Mesothelial cell of epicardium (in vitro differentiated cells): Measurements from ENCODE around the gene KRTAP6-2. TPM values are rescaled to one million over a fixed set of nuclear protein-coding genes. Genes with fewer than 3 reads are reported as not detected.

ENCODE experiments used
- DNase-seq, 2 experiments: peaks; one replicate each; pipeline ENCODE4 v3.0.0; 2021; ENCODE audit warnings: low spot score in 2 of 2; ENCODE audit not compliant: unreplicated experiment in 2 of 2
- H3K27ac Mint-ChIP-seq: 2 replicates; pipeline ENCODE4 v1.8.0; 2021; ENCODE audit warnings: mixed read lengths
- H3K27me3 Mint-ChIP-seq: 2 replicates; pipeline ENCODE4 v1.8.0; 2021; ENCODE audit warnings: low read depth, mixed read lengths
- H3K36me3 Mint-ChIP-seq: 2 replicates; pipeline ENCODE4 v1.8.0; 2021; ENCODE audit warnings: mixed read lengths
- H3K4me1 Mint-ChIP-seq: 2 replicates; pipeline ENCODE4 v1.8.0; 2021; ENCODE audit warnings: mixed read lengths
- H3K4me3 Mint-ChIP-seq: 2 replicates; pipeline ENCODE4 v1.8.0; 2021; ENCODE audit warnings: mild to moderate bottlenecking, moderate library complexity, mixed read lengths
- H3K9me3 Mint-ChIP-seq: 2 replicates; pipeline ENCODE4 v1.8.0; 2021; ENCODE audit warnings: mixed read lengths
- total RNA-seq: library from RNA; stranded (reverse); gene quantifications from 3 replicates; pipeline ENCODE4 v1.2.1, GENCODE V29; 2021
- TF ChIP-seq, protein P1 (sequence below): fragments of 200-600 bp; sonication (generic); IDR thresholded peaks from one replicate; pipeline ENCODE4 v1.5.0; 2021; ENCODE audit warnings: antibody characterized with exemption; ENCODE audit not compliant: unreplicated experiment

KRTAP6-2 gene
- total RNA-seq, 1 donor from 2014 or later = not detected

DNA sequence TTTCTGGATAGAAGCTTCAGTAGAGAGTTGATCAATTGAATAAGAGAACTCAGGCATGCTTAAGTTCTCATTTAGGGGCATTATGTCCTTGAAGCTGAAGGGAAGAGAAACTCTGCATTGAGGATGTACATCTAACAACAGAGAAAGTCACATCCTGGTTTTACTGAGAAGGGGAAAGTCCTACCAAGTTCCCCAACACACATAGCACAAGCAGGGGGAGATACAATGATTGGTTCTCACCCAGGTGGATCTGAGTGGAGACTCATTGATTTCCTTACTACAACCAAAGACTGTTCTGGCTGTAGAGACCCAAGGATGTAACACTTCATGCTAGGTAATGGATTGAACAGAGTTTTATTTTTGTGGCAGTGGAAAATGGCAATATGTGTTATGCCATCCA is 16.5 kb upstream of the KRTAP6-2 start:
- Mint-ChIP-seq H3K9me3 (peaks cover 61% of the 10 kb centered on the region), H3K27ac (no peak overlapping the region), H3K4me3 (no peak overlapping the region), H3K4me1 (no peaks in the 10 kb centered on the region), H3K27me3 (no peaks in the 10 kb centered on the region), H3K36me3 (no peaks in the 10 kb centered on the region)
- no peak for DNase-seq
- TF ChIP-seq, protein P1, sequence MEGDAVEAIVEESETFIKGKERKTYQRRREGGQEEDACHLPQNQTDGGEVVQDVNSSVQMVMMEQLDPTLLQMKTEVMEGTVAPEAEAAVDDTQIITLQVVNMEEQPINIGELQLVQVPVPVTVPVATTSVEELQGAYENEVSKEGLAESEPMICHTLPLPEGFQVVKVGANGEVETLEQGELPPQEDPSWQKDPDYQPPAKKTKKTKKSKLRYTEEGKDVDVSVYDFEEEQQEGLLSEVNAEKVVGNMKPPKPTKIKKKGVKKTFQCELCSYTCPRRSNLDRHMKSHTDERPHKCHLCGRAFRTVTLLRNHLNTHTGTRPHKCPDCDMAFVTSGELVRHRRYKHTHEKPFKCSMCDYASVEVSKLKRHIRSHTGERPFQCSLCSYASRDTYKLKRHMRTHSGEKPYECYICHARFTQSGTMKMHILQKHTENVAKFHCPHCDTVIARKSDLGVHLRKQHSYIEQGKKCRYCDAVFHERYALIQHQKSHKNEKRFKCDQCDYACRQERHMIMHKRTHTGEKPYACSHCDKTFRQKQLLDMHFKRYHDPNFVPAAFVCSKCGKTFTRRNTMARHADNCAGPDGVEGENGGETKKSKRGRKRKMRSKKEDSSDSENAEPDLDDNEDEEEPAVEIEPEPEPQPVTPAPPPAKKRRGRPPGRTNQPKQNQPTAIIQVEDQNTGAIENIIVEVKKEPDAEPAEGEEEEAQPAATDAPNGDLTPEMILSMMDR = no peak

GRCh38 chr21:30613836-30614235 is 15.1 kb upstream of the KRTAP6-2 start, which contains the start of gene KRTAP6-1:
Gene KRTAP6-1 (minus strand): TSS chr21:30613930. CDS start chr21:30613904, 26 bp downstream.
- no peak within 1 kb of the TSS for H3K4me3 Mint-ChIP-seq
- H3K36me3 Mint-ChIP-seq = no peaks in the 10 kb centered on the region
- no peaks in the 10 kb centered on the region for H3K4me1 Mint-ChIP-seq
- DNase-seq = no peak
- no peaks in the 10 kb centered on the region for H3K27me3 Mint-ChIP-seq
- no peak within 1 kb of the TSS for H3K27ac Mint-ChIP-seq
- peaks cover 62% of the 10 kb centered on the region for H3K9me3 Mint-ChIP-seq
- TF ChIP-seq, protein P1 = no peak

- TF ChIP-seq, protein P1 = no peak
- DNase-seq = no peak
- no peak overlapping the region for H3K27ac Mint-ChIP-seq
- H3K4me1 Mint-ChIP-seq = no peaks in the 10 kb centered on the region
- peaks cover 64% of the 10 kb centered on the region for H3K9me3 Mint-ChIP-seq
- no peaks in the 10 kb centered on the region for H3K27me3 Mint-ChIP-seq
- no peaks in the 10 kb centered on the region for H3K36me3 Mint-ChIP-seq
- H3K4me3 Mint-ChIP-seq = no peak overlapping the region
Measured at GRCh38 chr21:30612132-30612531, 13.4 kb upstream of the KRTAP6-2 start.

GRCh38 chr21:30605968-30606367 is 7.3 kb upstream of the KRTAP6-2 start:
- no peak overlapping the region for H3K27ac Mint-ChIP-seq
- H3K36me3 Mint-ChIP-seq = no peaks in the 10 kb centered on the region
- H3K4me3 Mint-ChIP-seq = no peak overlapping the region
- peaks cover 56% of the 10 kb centered on the region for H3K9me3 Mint-ChIP-seq
- H3K4me1 Mint-ChIP-seq = no peaks in the 10 kb centered on the region
- H3K27me3 Mint-ChIP-seq = no peaks in the 10 kb centered on the region
- TF ChIP-seq, protein P1 = no peak
- no peak for DNase-seq

GRCh38 chr21:30600787-30601186 is 2.1 kb upstream of the KRTAP6-2 start, which contains the start of gene KRTAP22-1:
Gene KRTAP22-1 (plus strand): TSS chr21:30601087.
- Mint-ChIP-seq H3K4me1 (no peaks in the 10 kb centered on the region), H3K27me3 (no peaks in the 10 kb centered on the region), H3K4me3 (no peak within 1 kb of the TSS), H3K27ac (no peak within 1 kb of the TSS), H3K9me3 (peaks cover 53% of the 10 kb centered on the region), H3K36me3 (no peaks in the 10 kb centered on the region)
- no peak for DNase-seq
- TF ChIP-seq, protein P1 = no peak

- Mint-ChIP-seq H3K36me3 (no peaks in the 10 kb centered on the region), H3K4me1 (no peaks in the 10 kb centered on the region), H3K9me3 (peaks cover 39% of the 10 kb centered on the region), H3K27ac (no peak within 1 kb of the TSS), H3K27me3 (no peaks in the 10 kb centered on the region), H3K4me3 (no peak within 1 kb of the TSS)
- TF ChIP-seq, protein P1 = no peak
- DNase-seq = no peak
Measured at GRCh38 chr21:30592140-30592539, 6.6 kb downstream of the KRTAP6-2 start, which contains the start of gene KRTAP6-3. Gene KRTAP6-3 (plus strand): TSS chr21:30592440. CDS start chr21:30592446, 6 bp downstream.
